Measurements from ENCODE around the gene ZNF831. TPM values are rescaled to one million over a fixed set of nuclear protein-coding genes. Genes with fewer than 3 reads are reported as not detected.

Gene ZNF831
- total RNA-seq, 4 donors from 2014 or later: 0.05 to 0.07 TPM; not detected in 2

GRCh38 chr20:59242714-59243626 lies 79.3 kb downstream of the ZNF831 start:
- no peak overlapping the region for H3K4me3 ChIP-seq
- ATAC-seq (no peak), DNase-seq (no peak)
- H3K27me3 ChIP-seq: peaks cover 3 to 4% (median 4%) of the 10 kb centered on the region in 3 donors
- intact Hi-C loops (cut with DNase I; ENCODE audit: low total_unique reads) (no loop called here), in situ Hi-C loops (cut with MboI; ENCODE audit: low sequenced_read_pairs in 4 of 4) (no loop called here)
- H3K9me3 ChIP-seq: no peaks in the 10 kb centered on the region
- TF ChIP-seq POLR2A (IDR thresholded peaks at IDR 0.05): no peak
- no peak for TF ChIP-seq CTCF (IDR thresholded peaks at IDR 0.05 in 4 of 5, conservative IDR thresholded peaks at IDR 0.05 in 1 of 5)
- no peaks in the 10 kb centered on the region for H3K36me3 ChIP-seq
- no peaks in the 10 kb centered on the region for H3K4me1 ChIP-seq
- no peak overlapping the region for H3K27ac ChIP-seq

- Histone ChIP-seq H3K27me3 (peaks cover 0 to 9% (median 4%) of the 10 kb centered on the region in 3 donors), H3K4me3 (no peak overlapping the region), H3K9me3 (no peaks in the 10 kb centered on the region), H3K36me3 (no peaks in the 10 kb centered on the region), H3K27ac (no peak overlapping the region), H3K4me1 (no peaks in the 10 kb centered on the region)
- DNase-seq (no peak), ATAC-seq (no peak)
- in situ Hi-C loops (cut with MboI; ENCODE audit: low sequenced_read_pairs in 4 of 4): no loop called here
- TF ChIP-seq POLR2A (IDR thresholded peaks at IDR 0.05): no peak
- intact Hi-C loops (cut with DNase I; ENCODE audit: low total_unique reads): no loop called here
Observed at GRCh38 chr20:59246691-59247400, 83.2 kb downstream of the ZNF831 start.

- no peak for TF ChIP-seq CTCF (IDR thresholded peaks at IDR 0.05 in 4 of 5, conservative IDR thresholded peaks at IDR 0.05 in 1 of 5)
- TF ChIP-seq POLR2A (IDR thresholded peaks at IDR 0.05): no peak
Observed at GRCh38 chr20:59247731-59248684, 84.4 kb downstream of the ZNF831 start.

GRCh38 chr20:59250293-59250692 lies 86.7 kb downstream of the ZNF831 start:
- H3K4me1 ChIP-seq: no peaks in the 10 kb centered on the region
- no peak for ATAC-seq
- TF ChIP-seq CTCF (IDR thresholded peaks at IDR 0.05 in 4 of 5, conservative IDR thresholded peaks at IDR 0.05 in 1 of 5) (no peak), POLR2A (IDR thresholded peaks at IDR 0.05) (no peak)
- in situ Hi-C loops (cut with MboI; ENCODE audit: low sequenced_read_pairs in 4 of 4) (no loop called here), intact Hi-C loops (cut with DNase I; ENCODE audit: low total_unique reads) (no loop called here)
- H3K9me3 ChIP-seq: no peaks in the 10 kb centered on the region
- H3K36me3 ChIP-seq: no peaks in the 10 kb centered on the region
- H3K27ac ChIP-seq: no peak overlapping the region
- DNase-seq: no peak
- H3K27me3 ChIP-seq: peaks cover 0 to 10% (median 0%) of the 10 kb centered on the region in 3 donors
- H3K4me3 ChIP-seq: no peak overlapping the region

More at GRCh38 chr20:59247731-59248684, 84.4 kb downstream of the ZNF831 start:
- no peaks in the 10 kb centered on the region for H3K9me3 ChIP-seq
- no peak for ATAC-seq
- peaks cover 0 to 8% (median 4%) of the 10 kb centered on the region in 3 donors for H3K27me3 ChIP-seq
- H3K27ac ChIP-seq: no peak overlapping the region
- DNase-seq: no peak
- intact Hi-C loops (cut with DNase I; ENCODE audit: low total_unique reads): no loop called here
- no peak overlapping the region for H3K4me3 ChIP-seq
- in situ Hi-C loops (cut with MboI; ENCODE audit: low sequenced_read_pairs in 4 of 4): no loop called here
- H3K4me1 ChIP-seq: no peaks in the 10 kb centered on the region
- no peaks in the 10 kb centered on the region for H3K36me3 ChIP-seq
